Measurements from ENCODE around the gene CREB3.

Gene CREB3

DNA sequence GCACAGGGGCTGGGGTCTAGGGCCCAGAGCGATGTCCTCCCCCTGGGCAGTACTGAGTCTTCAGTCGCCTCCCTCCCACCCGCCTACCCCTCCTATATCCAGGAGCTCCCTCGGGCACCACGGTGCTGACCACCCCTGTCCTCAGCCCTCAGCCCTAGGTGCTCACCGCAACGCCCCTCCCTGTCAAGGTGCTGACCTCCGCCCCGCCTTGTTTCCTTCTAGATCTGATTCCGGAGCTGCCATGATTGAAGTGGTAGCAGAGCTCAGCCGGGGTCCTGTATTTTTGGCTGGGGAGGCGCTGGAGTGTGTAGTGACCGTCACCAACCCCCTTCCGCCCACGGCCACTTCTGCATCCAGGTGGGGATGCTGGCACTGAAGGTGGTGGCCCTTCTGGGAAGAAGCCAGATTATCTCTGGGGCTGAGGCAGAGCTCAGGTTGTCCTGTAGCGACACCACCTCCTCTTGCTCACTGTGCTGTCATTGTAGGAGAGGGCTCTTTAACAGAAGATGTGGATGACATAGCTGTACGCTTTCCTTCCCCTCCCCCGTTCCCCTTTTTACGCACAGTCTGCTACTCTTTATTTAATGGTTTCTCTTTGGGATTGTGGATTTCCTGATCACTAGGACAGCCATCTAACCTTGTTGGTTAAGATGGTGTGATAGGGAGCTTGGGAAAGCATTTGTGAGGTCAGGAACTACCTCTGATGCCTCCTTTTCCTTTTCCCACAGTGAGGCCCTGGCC, 17.2 kb downstream of the CREB3 start:
- Histone ChIP-seq H3K4me2 (ENCODE audit: low read depth, low read length) (peak overlapping the region; percentile 77), H3K4me3 (ENCODE audit: low read length) (peak overlapping the region; percentile 96), H3K9me2 (replicated peaks; ENCODE audit: insufficient read depth, low read length) (no peaks in the 10 kb centered on the region), H3F3A (ENCODE audit: insufficient read depth, low read length) (peaks cover 14% of the 10 kb centered on the region), H2AFZ (ENCODE audit: low read length) (peak overlapping the region; percentile 73), H3K79me2 (ENCODE audit: low read length) (peaks cover 56% of the 10 kb centered on the region), H3K27ac (ENCODE audit: low read length) (peak overlapping the region; percentile 50; the same call in 1 of the 2 replicates), H3K4me1 (ENCODE audit: low read length) (peaks cover 20% of the 10 kb centered on the region), H4K20me1 (ENCODE audit: insufficient read depth, low read length) (peaks cover 11% of the 10 kb centered on the region), H3K36me3 (replicated peaks; ENCODE audit: insufficient read depth, low read length) (0 out of 2 replicates have a peak, but pooled peaks cover 5% of the 10 kb centered on the region), H3K9me3 (replicated peaks; ENCODE audit: insufficient read depth, low read length) (no peaks in the 10 kb centered on the region), H3K27me3 (replicated peaks; ENCODE audit: insufficient read depth, low read length) (no peaks in the 10 kb centered on the region), H3K9ac (ENCODE audit: low read length) (peak overlapping the region; percentile 85)
- TF ChIP-seq EZH2phosphoT487 (IDR thresholded peaks at IDR 0.05; ENCODE audit: low read length) (no peak), EZH2 (optimal IDR thresholded peaks at IDR 0.05; ENCODE audit: low read depth, low read length) (no peak)
- TF ChIP-seq, protein P1, sequence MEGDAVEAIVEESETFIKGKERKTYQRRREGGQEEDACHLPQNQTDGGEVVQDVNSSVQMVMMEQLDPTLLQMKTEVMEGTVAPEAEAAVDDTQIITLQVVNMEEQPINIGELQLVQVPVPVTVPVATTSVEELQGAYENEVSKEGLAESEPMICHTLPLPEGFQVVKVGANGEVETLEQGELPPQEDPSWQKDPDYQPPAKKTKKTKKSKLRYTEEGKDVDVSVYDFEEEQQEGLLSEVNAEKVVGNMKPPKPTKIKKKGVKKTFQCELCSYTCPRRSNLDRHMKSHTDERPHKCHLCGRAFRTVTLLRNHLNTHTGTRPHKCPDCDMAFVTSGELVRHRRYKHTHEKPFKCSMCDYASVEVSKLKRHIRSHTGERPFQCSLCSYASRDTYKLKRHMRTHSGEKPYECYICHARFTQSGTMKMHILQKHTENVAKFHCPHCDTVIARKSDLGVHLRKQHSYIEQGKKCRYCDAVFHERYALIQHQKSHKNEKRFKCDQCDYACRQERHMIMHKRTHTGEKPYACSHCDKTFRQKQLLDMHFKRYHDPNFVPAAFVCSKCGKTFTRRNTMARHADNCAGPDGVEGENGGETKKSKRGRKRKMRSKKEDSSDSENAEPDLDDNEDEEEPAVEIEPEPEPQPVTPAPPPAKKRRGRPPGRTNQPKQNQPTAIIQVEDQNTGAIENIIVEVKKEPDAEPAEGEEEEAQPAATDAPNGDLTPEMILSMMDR (IDR thresholded peaks at IDR 0.05; ENCODE audit: low read length): no peak
- peak; percentile 55 for DNase-seq

DNA sequence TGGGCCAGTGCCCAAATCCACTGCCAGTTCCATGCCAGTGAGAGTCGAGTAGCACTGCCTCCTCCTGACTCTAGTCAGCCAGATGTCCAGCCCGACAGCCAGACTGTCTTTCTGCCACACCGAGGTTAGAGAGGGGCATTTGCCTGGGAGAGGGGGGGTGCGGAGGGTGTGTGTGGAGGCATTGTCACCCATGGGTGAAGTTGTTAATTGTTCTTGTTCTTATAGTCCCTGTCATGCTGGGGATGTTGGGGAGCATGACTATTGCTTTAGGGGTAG, 17.7 kb downstream of the CREB3 start:
- H3K9ac ChIP-seq (ENCODE audit: low read length): peak overlapping the region; percentile 85; the same call in 1 of the 2 replicates
- no peaks in the 10 kb centered on the region for H3K9me2 ChIP-seq (replicated peaks; ENCODE audit: insufficient read depth, low read length)
- H3K4me3 ChIP-seq (ENCODE audit: low read length): peak overlapping the region; percentile 96
- H3K4me2 ChIP-seq (ENCODE audit: low read depth, low read length): peak overlapping the region; percentile 77
- TF ChIP-seq, protein P1 (IDR thresholded peaks at IDR 0.05; ENCODE audit: low read length): no peak
- TF ChIP-seq EZH2 (optimal IDR thresholded peaks at IDR 0.05; ENCODE audit: low read depth, low read length): no peak
- TF ChIP-seq EZH2phosphoT487 (IDR thresholded peaks at IDR 0.05; ENCODE audit: low read length): no peak
- peaks cover 14% of the 10 kb centered on the region for H3F3A ChIP-seq (ENCODE audit: insufficient read depth, low read length)
- peaks cover 11% of the 10 kb centered on the region for H4K20me1 ChIP-seq (ENCODE audit: insufficient read depth, low read length)
- H2AFZ ChIP-seq (ENCODE audit: low read length): no peak overlapping the region
- H3K9me3 ChIP-seq (replicated peaks; ENCODE audit: insufficient read depth, low read length): no peaks in the 10 kb centered on the region
- peaks cover 20% of the 10 kb centered on the region for H3K4me1 ChIP-seq (ENCODE audit: low read length)
- DNase-seq: no peak
- H3K79me2 ChIP-seq (ENCODE audit: low read length): peaks cover 52% of the 10 kb centered on the region
- H3K36me3 ChIP-seq (replicated peaks; ENCODE audit: insufficient read depth, low read length): 0 out of 2 replicates have a peak, but pooled peaks cover 5% of the 10 kb centered on the region
- peak overlapping the region; percentile 50; the same call in 1 of the 2 replicates for H3K27ac ChIP-seq (ENCODE audit: low read length)
- H3K27me3 ChIP-seq (replicated peaks; ENCODE audit: insufficient read depth, low read length): no peaks in the 10 kb centered on the region

DNA sequence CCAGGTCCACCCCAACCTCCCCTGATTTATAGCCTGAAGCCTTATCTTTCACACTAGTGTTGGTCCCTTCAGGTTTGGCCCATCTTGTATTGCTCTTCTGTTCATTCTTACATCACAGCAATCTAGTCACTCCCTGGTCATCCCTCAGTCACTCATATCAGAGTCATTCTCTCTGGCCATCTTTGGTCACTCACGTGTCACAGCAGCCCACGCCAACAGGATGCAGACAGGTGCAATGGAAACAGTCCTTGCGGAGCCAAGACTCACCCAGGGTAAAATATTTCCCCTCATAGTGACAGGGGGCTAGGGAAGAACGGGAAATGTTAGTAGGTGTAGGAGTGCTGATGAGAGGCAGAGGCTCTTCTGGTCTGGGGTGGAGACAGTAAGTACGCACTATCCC, 21.0 kb downstream of the CREB3 start:
- no peaks in the 10 kb centered on the region for H3K9me2 ChIP-seq (replicated peaks; ENCODE audit: insufficient read depth, low read length)
- DNase-seq: no peak
- H3K4me2 ChIP-seq (ENCODE audit: low read depth, low read length): no peak overlapping the region
- H3K27ac ChIP-seq (ENCODE audit: low read length): no peak overlapping the region
- no peaks in the 10 kb centered on the region for H3K9me3 ChIP-seq (replicated peaks; ENCODE audit: insufficient read depth, low read length)
- peaks cover 24% of the 10 kb centered on the region for H3F3A ChIP-seq (ENCODE audit: insufficient read depth, low read length)
- no peak overlapping the region for H3K9ac ChIP-seq (ENCODE audit: low read length)
- H3K36me3 ChIP-seq (replicated peaks; ENCODE audit: insufficient read depth, low read length): 0 out of 2 replicates have a peak, but pooled peaks cover 5% of the 10 kb centered on the region
- no peaks in the 10 kb centered on the region for H3K27me3 ChIP-seq (replicated peaks; ENCODE audit: insufficient read depth, low read length)
- no peak overlapping the region for H3K4me3 ChIP-seq (ENCODE audit: low read length)
- no peaks in the 10 kb centered on the region for H4K20me1 ChIP-seq (ENCODE audit: insufficient read depth, low read length)
- TF ChIP-seq EZH2 (optimal IDR thresholded peaks at IDR 0.05; ENCODE audit: low read depth, low read length) (no peak), EZH2phosphoT487 (IDR thresholded peaks at IDR 0.05; ENCODE audit: low read length) (no peak)
- TF ChIP-seq, protein P1 (IDR thresholded peaks at IDR 0.05; ENCODE audit: low read length): no peak
- H3K4me1 ChIP-seq (ENCODE audit: low read length): peaks cover 18% of the 10 kb centered on the region
- H2AFZ ChIP-seq (ENCODE audit: low read length): no peak overlapping the region
- peaks cover 33% of the 10 kb centered on the region for H3K79me2 ChIP-seq (ENCODE audit: low read length)
